Neuron (in vitro differentiated cells): ENCODE measurements around the gene RAD50.

ENCODE experiments used
- H2AFZ ChIP-seq: one replicate; pipeline ENCODE4 v1.6.1; 2013; ENCODE audit warnings: low read depth, mild to moderate bottlenecking, inconsistent platforms, low read length, moderate library complexity
- H3K27me3 ChIP-seq: one replicate; pipeline ENCODE4 v1.6.1; 2013; ENCODE audit warnings: low read length; ENCODE audit not compliant: insufficient read depth
- H3K36me3 ChIP-seq: one replicate; pipeline ENCODE4 v1.6.1; 2013; ENCODE audit warnings: low read length; ENCODE audit not compliant: insufficient read depth
- H3K4me1 ChIP-seq: one replicate; pipeline ENCODE4 v1.6.1; 2013; ENCODE audit warnings: low read length; ENCODE audit not compliant: insufficient read depth
- H3K4me3 ChIP-seq: 2 replicates; pipeline ENCODE4 v1.5.1; 2013; ENCODE audit warnings: mild to moderate bottlenecking, low read length, moderate library complexity
- H3K9me3 ChIP-seq: one replicate; pipeline ENCODE4 v1.6.1; 2013; ENCODE audit warnings: low read length

RAD50 gene

GRCh38 chr5:132662925-132663770 lies 106.4 kb downstream of the RAD50 start:
- H3K27me3 ChIP-seq = peaks cover 20% of the 10 kb centered on the region
- no peaks in the 10 kb centered on the region for H3K36me3 ChIP-seq
- no peak overlapping the region for H2AFZ ChIP-seq
- H3K4me1 ChIP-seq = peaks cover 12% of the 10 kb centered on the region
- H3K4me3 ChIP-seq = no peak overlapping the region
- H3K9me3 ChIP-seq = no peaks in the 10 kb centered on the region

- Histone ChIP-seq H3K4me3 (no peak overlapping the region), H3K9me3 (no peaks in the 10 kb centered on the region), H3K27me3 (peaks cover 18% of the 10 kb centered on the region), H2AFZ (no peak overlapping the region), H3K4me1 (peaks cover 12% of the 10 kb centered on the region), H3K36me3 (no peaks in the 10 kb centered on the region)
Observed at GRCh38 chr5:132663771-132664695, 107.3 kb downstream of the RAD50 start.

- Histone ChIP-seq H3K36me3 (no peaks in the 10 kb centered on the region), H3K9me3 (no peaks in the 10 kb centered on the region), H3K4me1 (peaks cover 12% of the 10 kb centered on the region), H2AFZ (no peak overlapping the region), H3K27me3 (peaks cover 12% of the 10 kb centered on the region), H3K4me3 (no peak overlapping the region)
Observed at GRCh38 chr5:132664696-132665209, 108.0 kb downstream of the RAD50 start.

GRCh38 chr5:132665574-132666080 lies 108.8 kb downstream of the RAD50 start:
- no peak overlapping the region for H2AFZ ChIP-seq
- no peaks in the 10 kb centered on the region for H3K36me3 ChIP-seq
- H3K27me3 ChIP-seq = peaks cover 9% of the 10 kb centered on the region
- no peaks in the 10 kb centered on the region for H3K9me3 ChIP-seq
- H3K4me1 ChIP-seq = peaks cover 12% of the 10 kb centered on the region
- no peak overlapping the region for H3K4me3 ChIP-seq

- Histone ChIP-seq H3K27me3 (peaks cover 6% of the 10 kb centered on the region), H3K9me3 (no peaks in the 10 kb centered on the region), H3K4me3 (no peak overlapping the region), H3K4me1 (peaks cover 12% of the 10 kb centered on the region), H3K36me3 (no peaks in the 10 kb centered on the region), H2AFZ (no peak overlapping the region)
Observed at GRCh38 chr5:132666310-132667123, 109.7 kb downstream of the RAD50 start.

GRCh38 chr5:132667309-132667708 lies 110.5 kb downstream of the RAD50 start:
- Histone ChIP-seq H3K4me3 (no peak overlapping the region), H3K4me1 (peaks cover 12% of the 10 kb centered on the region), H2AFZ (no peak overlapping the region), H3K36me3 (no peaks in the 10 kb centered on the region), H3K27me3 (peaks cover 6% of the 10 kb centered on the region), H3K9me3 (no peaks in the 10 kb centered on the region)

- H3K27me3 ChIP-seq = peaks cover 6% of the 10 kb centered on the region
- peaks cover 12% of the 10 kb centered on the region for H3K4me1 ChIP-seq
- no peak overlapping the region for H2AFZ ChIP-seq
- no peaks in the 10 kb centered on the region for H3K9me3 ChIP-seq
- no peak overlapping the region for H3K4me3 ChIP-seq
- no peaks in the 10 kb centered on the region for H3K36me3 ChIP-seq
Observed at GRCh38 chr5:132667761-132668705, 111.3 kb downstream of the RAD50 start.

GRCh38 chr5:132668706-132669454 lies 112.1 kb downstream of the RAD50 start:
- peaks cover 5% of the 10 kb centered on the region for H3K4me1 ChIP-seq
- no peaks in the 10 kb centered on the region for H3K9me3 ChIP-seq
- no peak overlapping the region for H2AFZ ChIP-seq
- H3K4me3 ChIP-seq = no peak overlapping the region
- H3K36me3 ChIP-seq = no peaks in the 10 kb centered on the region
- H3K27me3 ChIP-seq = peaks cover 7% of the 10 kb centered on the region

GRCh38 chr5:132669455-132669820 lies 112.7 kb downstream of the RAD50 start:
- no peak overlapping the region for H2AFZ ChIP-seq
- H3K36me3 ChIP-seq = no peaks in the 10 kb centered on the region
- H3K27me3 ChIP-seq = peaks cover 12% of the 10 kb centered on the region
- H3K4me3 ChIP-seq = no peak overlapping the region
- H3K9me3 ChIP-seq = no peaks in the 10 kb centered on the region
- H3K4me1 ChIP-seq = no peaks in the 10 kb centered on the region

- Histone ChIP-seq H3K9me3 (no peaks in the 10 kb centered on the region), H2AFZ (no peak overlapping the region), H3K27me3 (peaks cover 12% of the 10 kb centered on the region), H3K4me3 (no peak overlapping the region), H3K4me1 (no peaks in the 10 kb centered on the region), H3K36me3 (no peaks in the 10 kb centered on the region)
Observed at GRCh38 chr5:132669966-132670882, 113.4 kb downstream of the RAD50 start.
